HepG2 (cell line): ENCODE results near the gene PSKH1. TPM values are rescaled to one million over a fixed set of nuclear protein-coding genes. Genes with fewer than 3 reads are reported as not detected.
A peak's percentile ranks its signal among the peaks of the same experiment; 100 is the strongest.

Experiments
- ARID2 ChIP-seq: sonication (generic); formaldehyde crosslinking; IDR thresholded peaks from 2 replicates; pipeline ENCODE4 v1.8.1; 2022; ENCODE audit warnings: mild to moderate bottlenecking, missing genetic modification reagents, borderline replicate concordance
- CREM ChIP-seq, 2 experiments: sonication (generic) in 1 of 2; formaldehyde crosslinking in 1 of 2; IDR thresholded peaks; 2 replicates each; pipeline versions ENCODE4 v1.4.0 to v1.6.1; 2016 to 2020; ENCODE audit warnings: antibody characterized with exemption in 1 of 2, mild to moderate bottlenecking in 1 of 2, missing genetic modification reagents in 1 of 2
- DMAP1 ChIP-seq: IDR thresholded peaks from 2 replicates; pipeline ENCODE4 v1.6.1; 2016
- DRAP1 ChIP-seq: IDR thresholded peaks from 2 replicates; pipeline ENCODE4 v1.6.1; 2016; ENCODE audit warnings: missing genetic modification reagents, missing compliant biosample characterization
- EP300 ChIP-seq, 3 experiments: sonication (generic) in 1 of 3; formaldehyde crosslinking in 1 of 3; IDR thresholded peaks; 2 replicates each; pipeline versions ENCODE4 v1.5.1 to v1.6.1; 2011 to 2020; ENCODE audit warnings: low read depth in 2 of 3, low read length in 2 of 3, borderline replicate concordance in 1 of 3, improper control_type of control experiment in 1 of 3, mild to moderate bottlenecking in 1 of 3, missing genetic modification reagents in 1 of 3, moderate library complexity in 1 of 3
- FOXP1 ChIP-seq, 2 experiments: fragments of 450-650 bp in 1 of 2; IDR thresholded peaks; 2 replicates each; pipeline ENCODE4 v1.6.1; 2017 to 2018; ENCODE audit warnings: antibody characterized with exemption in 1 of 2
- LCORL ChIP-seq, 2 experiments: fragments of 450-650 bp in 1 of 2; sonication (generic) in 1 of 2; formaldehyde crosslinking in 1 of 2; IDR thresholded peaks; 2 replicates each; pipeline versions ENCODE4 v1.5.0 to v1.6.1; 2017 to 2020; ENCODE audit warnings: antibody characterized with exemption in 1 of 2, missing genetic modification reagents in 1 of 2
- NR2F6 ChIP-seq, 2 experiments: IDR thresholded peaks; 2 replicates each; pipeline ENCODE4 v1.6.1; 2016; ENCODE audit warnings: antibody characterized with exemption in 1 of 2, mild to moderate bottlenecking in 1 of 2
- POGK ChIP-seq: sonication (generic); formaldehyde crosslinking; conservative IDR thresholded peaks from 2 replicates; pipeline ENCODE4 v1.8.0; 2022; ENCODE audit warnings: mild to moderate bottlenecking, moderate library complexity, missing genetic modification reagents
- RFX1 ChIP-seq: fragments of 450-650 bp; IDR thresholded peaks from 2 replicates; pipeline ENCODE4 v1.6.1; 2017
- SIN3A ChIP-seq: IDR thresholded peaks from 2 replicates; pipeline ENCODE4 v1.6.1; 2011; ENCODE audit warnings: low read depth, mild to moderate bottlenecking, control low read depth, low read length, borderline replicate concordance
- TBL1XR1 ChIP-seq: fragments of 150-350 bp; IDR thresholded peaks from 2 replicates; pipeline ENCODE4 v1.6.1; 2014; ENCODE audit warnings: borderline replicate concordance, low read length; ENCODE audit not compliant: partially characterized antibody
- TGIF2 ChIP-seq: IDR thresholded peaks from 2 replicates; pipeline ENCODE4 v1.6.1; 2016; ENCODE audit warnings: control low read depth, missing compliant biosample characterization
- THAP11 ChIP-seq: IDR thresholded peaks from 2 replicates; pipeline ENCODE4 v1.6.1; 2016; ENCODE audit warnings: missing biosample characterization, missing genetic modification reagents
- ZBTB39 ChIP-seq: sonication (generic); formaldehyde crosslinking; IDR thresholded peaks from 2 replicates; pipeline ENCODE4 v1.5.0; 2020; ENCODE audit warnings: missing genetic modification reagents
- ZNF335 ChIP-seq: sonication (generic); formaldehyde crosslinking; IDR thresholded peaks from 2 replicates; pipeline ENCODE4 v1.4.0; 2020; ENCODE audit warnings: missing genetic modification reagents
- ZNF772 ChIP-seq: sonication (generic); formaldehyde crosslinking; IDR thresholded peaks from 2 replicates; pipeline ENCODE4 v1.5.0; 2020; ENCODE audit warnings: mild to moderate bottlenecking, missing genetic modification reagents
- ZNF773 ChIP-seq: sonication (generic); formaldehyde crosslinking; IDR thresholded peaks from 2 replicates; pipeline ENCODE4 v1.4.0; 2020; ENCODE audit warnings: missing genetic modification reagents, borderline replicate concordance
- ZNF83 ChIP-seq: sonication (generic); formaldehyde crosslinking; IDR thresholded peaks from 2 replicates; pipeline ENCODE4 v1.4.0; 2020; ENCODE audit warnings: missing genetic modification reagents, mild to moderate bottlenecking, borderline replicate concordance
- polyA plus RNA-seq, 8 experiments: library from polyadenylated mRNA; depleted of rRNA in 3 of 8; stranded (reverse) in 7 of 8; unstranded in 1 of 8; fragments of >200 nt; fragmentation: Illumina TruSeq in 4 of 8; extraction: Trizol in 4 of 8; gene quantifications; 2 replicates each; pipeline versions ENCODE4 v1.2.1 to v1.2.3, GENCODE V29; 2011 to 2016; ENCODE audit warnings: low read depth in 4 of 8, missing spikeins in 1 of 8, mixed read lengths in 1 of 8; ENCODE audit not compliant: insufficient read depth in 1 of 8
- total RNA-seq, 5 experiments: library from RNA; depleted of rRNA; stranded (reverse); fragments of >200 nt; fragmentation: Illumina TruSeq; extraction: Trizol; gene quantifications; 2 replicates each; pipeline ENCODE4 v1.2.3, GENCODE V29; 2016; ENCODE audit warnings: low read depth in 1 of 5
- TF ChIP-seq, protein P1 (sequence below): IDR thresholded peaks from 2 replicates; pipeline ENCODE4 v1.6.1; 2012; ENCODE audit warnings: low read depth, low read length, improper control_type of control experiment

The PSKH1 gene
- total and polyA plus RNA-seq, 2 of the 13 experiments (the other 11 are each of a cell fraction or from before 2014, with no cell fraction given): 8.4 to 19.1 TPM

GRCh38 chr16:67857547-67858233 is 35.4 kb upstream of the PSKH1 start (continued):
- TF ChIP-seq ZBTB39 (CRISPR knock-in tag) (no peak), FOXP1 (IDR thresholded peaks at IDR 0.05) (peak; percentile 87), FOXP1 (CRISPR knock-in tag; IDR thresholded peaks at IDR 0.05) (peak; percentile 93), POGK (CRISPR knock-in tag) (0 out of 2 replicates have a peak, but pooled peaks have one; percentile 36), LCORL (IDR thresholded peaks at IDR 0.05) (no peak), LCORL (CRISPR knock-in tag; IDR thresholded peaks at IDR 0.05) (0 out of 2 replicates have a peak, but pooled peaks have one; percentile 20), DRAP1 (CRISPR knock-in tag) (no peak), ARID2 (CRISPR knock-in tag) (no peak), ZNF773 (no peak), ZNF83 (CRISPR knock-in tag) (no peak), EP300 (IDR thresholded peaks at IDR 0.05; ENCODE audit: low read depth in 2 of 2, low read length in 2 of 2) (peak; percentile 77 to 83; a peak in 3 of 4 replicates), EP300 (CRISPR knock-in tag; IDR thresholded peaks at IDR 0.05; ENCODE audit: borderline replicate concordance) (peak; percentile 57; the same call in 1 of the 2 replicates), NR2F6 (IDR thresholded peaks at IDR 0.05) (peak; percentile 18; the same call in 1 of the 2 replicates), NR2F6 (CRISPR knock-in tag; IDR thresholded peaks at IDR 0.05) (no peak; the same call in 1 of the 2 replicates), SIN3A (peak; percentile 87; the same call in 1 of the 2 replicates), RFX1 (peak; percentile 99), THAP11 (peak; percentile 84), DMAP1 (CRISPR knock-in tag) (peak; percentile 29; the same call in 1 of the 2 replicates), ZNF772 (CRISPR knock-in tag) (peak; percentile 55; the same call in 1 of the 2 replicates), TBL1XR1 (peak; percentile 86), CREM (IDR thresholded peaks at IDR 0.05) (peak; percentile 51; the same call in 1 of the 2 replicates), CREM (CRISPR knock-in tag; IDR thresholded peaks at IDR 0.05) (no peak), TGIF2 (CRISPR knock-in tag) (peak; percentile 85), ZNF335 (CRISPR knock-in tag) (0 out of 2 replicates have a peak, but pooled peaks have one; percentile 24)
- TF ChIP-seq, protein P1, sequence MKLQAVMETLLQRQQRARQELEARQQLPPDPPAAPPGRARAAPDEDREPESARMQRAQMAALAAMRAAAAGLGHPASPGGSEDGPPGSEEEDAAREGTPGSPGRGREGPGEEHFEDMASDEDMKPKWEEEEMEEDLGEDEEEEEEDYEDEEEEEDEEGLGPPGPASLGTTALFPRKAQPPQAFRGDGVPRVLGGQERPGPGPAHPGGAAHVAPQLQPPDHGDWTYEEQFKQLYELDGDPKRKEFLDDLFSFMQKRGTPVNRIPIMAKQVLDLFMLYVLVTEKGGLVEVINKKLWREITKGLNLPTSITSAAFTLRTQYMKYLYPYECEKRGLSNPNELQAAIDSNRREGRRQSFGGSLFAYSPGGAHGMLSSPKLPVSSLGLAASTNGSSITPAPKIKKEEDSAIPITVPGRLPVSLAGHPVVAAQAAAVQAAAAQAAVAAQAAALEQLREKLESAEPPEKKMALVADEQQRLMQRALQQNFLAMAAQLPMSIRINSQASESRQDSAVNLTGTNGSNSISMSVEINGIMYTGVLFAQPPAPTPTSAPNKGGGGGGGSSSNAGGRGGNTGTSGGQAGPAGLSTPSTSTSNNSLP: peak; percentile 73
